GM12801 (cell line): ENCODE results near the gene METTL16.

Experiments
- CTCF ChIP-seq: IDR thresholded peaks from one replicate; pipeline ENCODE4 v1.5.1; 2011; ENCODE audit warnings: control low read depth; ENCODE audit not compliant: insufficient read length; ENCODE audit errors: extremely low read depth

The METTL16 gene

GRCh38 chr17:2397247-2398171 is 114.2 kb downstream of the METTL16 start:
- TF ChIP-seq CTCF, result no peak

GRCh38 chr17:2396568-2397246 is 115.0 kb downstream of the METTL16 start:
- no peak for TF ChIP-seq CTCF

- TF ChIP-seq CTCF, result no peak
Measured at GRCh38 chr17:2396192-2396567, 115.5 kb downstream of the METTL16 start.

GRCh38 chr17:2395258-2396181 is 116.2 kb downstream of the METTL16 start:
- no peak for TF ChIP-seq CTCF

GRCh38 chr17:2394775-2395201 is 116.9 kb downstream of the METTL16 start:
- TF ChIP-seq CTCF, result no peak

GRCh38 chr17:2393954-2394749 is 117.5 kb downstream of the METTL16 start:
- TF ChIP-seq CTCF, result no peak
